GM12875 (cell line): Measurements from ENCODE around the gene FEZF2.

Source experiments
- H3K4me3 ChIP-seq: one replicate; pipeline ENCODE4 v1.5.1; 2011; ENCODE audit warnings: low read depth, low read length, control low read depth
- TF ChIP-seq, protein P1 (sequence below): IDR thresholded peaks from 2 replicates; pipeline ENCODE4 v1.5.1; 2011; ENCODE audit warnings: low read depth, mild to moderate bottlenecking, control low read depth, inconsistent platforms, low read length, moderate library complexity, borderline replicate concordance; ENCODE audit not compliant: insufficient read depth

The FEZF2 gene

DNA sequence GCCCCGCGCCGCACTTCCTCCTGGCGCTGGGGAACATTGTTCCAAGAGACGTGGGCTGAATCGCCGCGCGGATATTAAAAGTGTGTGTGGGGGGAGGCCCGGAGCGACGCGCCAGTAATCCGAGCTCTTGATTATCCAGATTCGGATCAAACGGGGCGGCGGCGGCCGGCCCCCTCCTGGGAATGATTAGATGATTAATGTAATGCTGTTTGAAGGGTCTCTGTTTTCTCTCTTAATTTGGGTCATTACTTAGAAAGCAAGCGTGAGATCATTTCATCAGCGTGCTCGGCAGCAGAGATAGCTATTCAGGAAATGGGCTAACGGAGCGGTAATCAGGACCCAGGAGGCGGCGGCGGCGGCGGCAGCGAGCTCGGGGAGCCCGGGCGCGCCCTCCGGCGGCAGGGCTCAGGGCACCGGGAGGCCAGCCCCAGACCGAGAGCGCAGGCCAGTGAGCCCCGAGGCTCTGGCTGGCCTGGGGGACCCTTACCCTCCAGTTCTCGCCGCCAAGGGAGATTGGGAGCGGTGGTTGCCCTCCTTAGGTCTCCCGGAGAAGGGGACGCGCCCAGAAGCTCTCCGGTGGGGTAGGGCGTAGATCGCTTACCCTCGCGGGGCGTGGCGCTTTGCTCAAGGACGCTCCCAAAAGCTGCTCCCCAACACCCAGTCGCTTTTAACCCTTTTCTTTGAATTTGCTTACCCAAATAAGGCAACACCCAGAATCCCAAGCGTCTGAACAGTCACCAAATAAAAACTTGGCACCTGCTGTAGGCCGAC, 4.5 kb downstream of the FEZF2 start:
- TF ChIP-seq, protein P1, sequence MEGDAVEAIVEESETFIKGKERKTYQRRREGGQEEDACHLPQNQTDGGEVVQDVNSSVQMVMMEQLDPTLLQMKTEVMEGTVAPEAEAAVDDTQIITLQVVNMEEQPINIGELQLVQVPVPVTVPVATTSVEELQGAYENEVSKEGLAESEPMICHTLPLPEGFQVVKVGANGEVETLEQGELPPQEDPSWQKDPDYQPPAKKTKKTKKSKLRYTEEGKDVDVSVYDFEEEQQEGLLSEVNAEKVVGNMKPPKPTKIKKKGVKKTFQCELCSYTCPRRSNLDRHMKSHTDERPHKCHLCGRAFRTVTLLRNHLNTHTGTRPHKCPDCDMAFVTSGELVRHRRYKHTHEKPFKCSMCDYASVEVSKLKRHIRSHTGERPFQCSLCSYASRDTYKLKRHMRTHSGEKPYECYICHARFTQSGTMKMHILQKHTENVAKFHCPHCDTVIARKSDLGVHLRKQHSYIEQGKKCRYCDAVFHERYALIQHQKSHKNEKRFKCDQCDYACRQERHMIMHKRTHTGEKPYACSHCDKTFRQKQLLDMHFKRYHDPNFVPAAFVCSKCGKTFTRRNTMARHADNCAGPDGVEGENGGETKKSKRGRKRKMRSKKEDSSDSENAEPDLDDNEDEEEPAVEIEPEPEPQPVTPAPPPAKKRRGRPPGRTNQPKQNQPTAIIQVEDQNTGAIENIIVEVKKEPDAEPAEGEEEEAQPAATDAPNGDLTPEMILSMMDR = no peak

DNA sequence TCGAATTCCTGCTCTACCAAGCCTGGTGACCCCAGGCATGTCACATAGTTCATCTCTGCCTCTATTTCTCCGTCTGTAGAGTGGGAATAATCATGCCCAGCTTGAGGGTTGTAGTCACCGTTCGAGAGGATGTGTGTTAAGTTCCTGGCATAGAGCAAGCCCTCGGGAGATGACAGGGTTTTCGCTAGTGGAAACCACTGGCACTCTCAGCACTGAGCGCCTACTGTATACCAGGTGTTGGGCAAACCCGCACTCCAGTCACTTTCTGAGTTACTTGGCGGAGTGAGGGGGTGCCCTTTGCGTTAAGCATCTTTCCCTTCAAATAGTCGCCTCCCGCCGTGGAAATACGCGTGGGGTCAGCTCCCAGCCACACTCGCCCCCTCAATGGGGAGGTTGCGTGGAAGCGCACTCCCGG, 5.1 kb downstream of the FEZF2 start:
- TF ChIP-seq, protein P1 = no peak
- H3K4me3 ChIP-seq = no peak overlapping the region

More for the DNA sequence above, 4.5 kb downstream of the FEZF2 start:
- no peak overlapping the region for H3K4me3 ChIP-seq

DNA sequence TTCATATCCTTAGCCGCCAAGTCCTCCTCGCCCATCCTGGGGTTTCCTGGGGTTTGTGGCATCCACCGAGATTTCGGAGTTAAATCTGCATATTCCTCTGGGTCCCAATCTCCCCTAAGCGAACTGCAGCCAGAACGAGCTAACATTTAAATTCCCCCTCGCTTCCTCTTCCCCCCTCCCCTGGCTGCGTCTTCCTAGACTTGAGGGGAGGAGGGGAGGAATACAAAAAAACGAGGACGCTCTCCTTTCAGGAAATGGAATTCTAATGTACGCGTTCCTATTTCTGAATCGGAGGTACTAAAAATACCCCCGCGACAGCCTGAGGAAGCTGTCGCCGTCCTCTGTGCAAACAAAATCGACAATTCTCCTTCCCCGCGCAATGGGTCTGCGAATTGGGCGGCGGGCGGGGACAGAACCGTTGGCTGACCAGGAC, 5.6 kb downstream of the FEZF2 start:
- H3K4me3 ChIP-seq = no peak overlapping the region
- TF ChIP-seq, protein P1 = no peak

DNA sequence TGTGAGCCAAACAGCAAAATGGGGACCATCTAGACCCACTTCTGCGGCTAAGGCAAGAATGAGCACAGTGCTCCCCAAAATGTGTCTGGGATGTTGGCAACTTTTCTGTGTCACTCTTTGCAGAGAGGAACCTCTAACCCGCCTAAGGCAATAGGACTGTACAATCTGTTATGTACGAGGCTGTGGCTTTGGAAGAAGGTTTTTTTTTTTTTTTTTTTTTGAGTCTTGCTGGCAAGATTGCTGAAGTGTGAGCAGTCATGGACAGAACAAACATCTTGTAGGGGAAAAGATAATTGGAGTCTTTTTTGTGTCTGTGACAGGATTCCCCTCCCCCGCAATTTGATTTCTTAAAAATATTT, 7.2 kb downstream of the FEZF2 start:
- no peak overlapping the region for H3K4me3 ChIP-seq

DNA sequence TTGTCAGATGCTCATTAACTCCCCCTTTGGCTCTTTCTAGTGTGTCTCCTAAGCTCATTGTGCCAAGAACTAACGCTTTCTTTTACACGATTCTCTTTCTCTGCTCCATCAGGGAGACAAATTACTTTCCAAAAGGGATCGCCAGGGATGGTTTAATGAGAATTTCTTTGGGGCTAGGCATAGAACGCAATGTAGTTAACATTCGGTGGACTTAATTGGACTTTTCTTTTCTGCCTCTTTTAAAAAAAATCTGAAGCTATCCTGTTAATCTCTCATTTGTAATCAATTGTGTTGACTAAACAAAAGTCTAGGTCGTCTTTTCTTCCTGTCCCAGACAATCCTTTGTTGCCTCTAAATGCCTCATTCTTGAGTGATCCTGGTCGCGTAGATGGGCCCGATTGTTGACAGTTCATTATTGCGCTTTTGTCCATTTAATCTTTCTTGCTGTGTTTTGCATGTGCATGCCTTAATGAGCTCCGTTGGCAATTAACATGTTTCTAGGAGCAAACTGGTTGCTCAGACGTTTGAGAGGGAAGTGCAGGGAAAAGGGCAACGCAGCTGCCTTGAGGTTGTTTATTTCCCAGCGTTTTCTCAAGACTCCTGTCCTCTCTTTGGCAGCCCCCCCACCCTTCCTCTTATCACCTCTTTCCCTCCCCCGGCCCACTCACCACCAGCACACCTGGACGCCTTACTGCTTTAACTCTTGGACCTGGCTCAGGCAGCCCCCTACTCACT, 7.8 kb downstream of the FEZF2 start:
- TF ChIP-seq, protein P1 = no peak
- H3K4me3 ChIP-seq = no peak overlapping the region

More for the DNA sequence above, 7.2 kb downstream of the FEZF2 start:
- TF ChIP-seq, protein P1 = no peak

DNA sequence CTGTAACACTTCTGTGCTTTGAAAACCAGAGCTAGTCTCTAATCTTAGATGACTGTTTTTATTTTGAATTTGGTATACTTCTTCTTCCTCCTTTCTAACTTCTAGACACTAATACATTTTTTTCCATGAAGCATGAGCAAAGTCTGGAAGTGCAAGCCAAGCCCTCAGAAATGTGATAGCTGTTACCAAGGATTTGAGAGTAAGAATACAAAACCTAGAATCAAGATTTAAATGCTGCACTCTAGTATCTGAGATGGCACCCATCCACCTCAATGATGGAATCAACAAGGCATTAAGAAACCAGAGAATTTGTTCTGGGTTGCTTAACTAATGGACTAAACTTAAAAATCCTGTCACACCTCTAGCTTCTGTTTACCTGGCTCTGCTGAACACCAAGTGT, 9.2 kb downstream of the FEZF2 start:
- no peak overlapping the region for H3K4me3 ChIP-seq
- TF ChIP-seq, protein P1 = no peak

DNA sequence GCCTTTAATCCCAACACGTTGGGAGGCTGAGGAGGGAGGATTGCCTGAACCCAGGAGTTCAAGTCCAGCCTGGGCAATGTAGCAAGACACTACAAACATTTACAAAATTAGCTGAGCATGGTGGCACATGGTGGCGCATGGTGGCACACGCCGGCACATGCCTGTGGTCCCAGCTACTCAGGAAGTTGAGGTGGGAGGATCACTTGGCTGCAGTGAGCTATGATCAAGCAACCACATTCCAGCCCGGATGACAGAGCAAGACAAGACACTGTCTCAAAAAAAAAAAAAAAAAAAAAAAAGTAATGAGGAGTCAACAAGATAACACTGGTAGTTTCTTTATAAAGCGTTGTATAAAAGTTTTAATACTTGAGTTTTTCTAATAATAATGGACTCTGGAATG, 10.1 kb downstream of the FEZF2 start:
- H3K4me3 ChIP-seq = no peak overlapping the region
- TF ChIP-seq, protein P1 = no peak
